Lung (tissue), 12 donors: ENCODE measurements around the gene YY2. TPM values are rescaled to one million over a fixed set of nuclear protein-coding genes. Genes with fewer than 3 reads are reported as not detected.
"Not testable (repeated sequence)": the region's sequence is repeated elsewhere in the genome, so short reads cannot be mapped to it uniquely, and the experiment has no call there.

Experiments
- ATAC-seq: fragments of 200-7000 bp; cut with Tn5 transposase; one replicate; pipeline ENCODE4 v1.9.1; 2020; ENCODE audit warnings: moderate number of reproducible peaks; ENCODE audit not compliant: insufficient read depth, low FRiP score
- DNase-seq, 3 donors: peaks; one replicate each; pipeline ENCODE4 v3.0.0-alpha.2; 2013 to 2017
- H3K27ac ChIP-seq, 2 donors: one replicate each; pipeline ENCODE4 v1.5.1; 2013; ENCODE audit warnings: mild to moderate bottlenecking in 2 of 2, moderate library complexity in 2 of 2, control low read depth in 1 of 2, inconsistent platforms in 1 of 2, low read depth in 1 of 2, low read length in 1 of 2
- H3K27me3 ChIP-seq, 3 donors: one replicate each; pipeline ENCODE4 v1.5.1; 2013; ENCODE audit warnings: low read length in 2 of 3; ENCODE audit not compliant: control insufficient read depth in 3 of 3, insufficient read depth in 3 of 3
- H3K36me3 ChIP-seq, 4 donors: one replicate each; pipeline ENCODE4 v1.5.1; 2013; ENCODE audit warnings: low read length in 4 of 4, mild to moderate bottlenecking in 1 of 4, moderate library complexity in 1 of 4; ENCODE audit not compliant: control insufficient read depth in 4 of 4, insufficient read depth in 4 of 4
- H3K4me1 ChIP-seq, 5 donors: one replicate each; pipeline ENCODE4 v1.5.1; 2013; ENCODE audit warnings: low read length in 5 of 5, mild to moderate bottlenecking in 2 of 5, moderate library complexity in 1 of 5; ENCODE audit not compliant: control insufficient read depth in 5 of 5, insufficient read depth in 5 of 5
- H3K4me3 ChIP-seq: one replicate; pipeline ENCODE4 v1.5.1; 2013; ENCODE audit warnings: mild to moderate bottlenecking, control low read depth, moderate library complexity
- H3K9ac ChIP-seq, 2 donors: one replicate each; pipeline ENCODE4 v1.5.1; 2013; ENCODE audit warnings: low read length in 2 of 2, control low read depth in 1 of 2; ENCODE audit not compliant: insufficient read depth in 1 of 2
- H3K9me3 ChIP-seq, 4 donors: one replicate each; pipeline ENCODE4 v1.5.1; 2013; ENCODE audit warnings: low read length in 3 of 4, mild to moderate bottlenecking in 1 of 4, moderate library complexity in 1 of 4; ENCODE audit not compliant: control insufficient read depth in 4 of 4, insufficient read depth in 3 of 4
- CTCF ChIP-seq: IDR thresholded peaks from 2 replicates; pipeline ENCODE4 v1.5.1; 2012; ENCODE audit warnings: mild to moderate bottlenecking; ENCODE audit errors: control extremely low read depth, extremely low read depth
- WGBS, 2 donors: extraction: QIAGEN DNeasy Blood & Tissue Kit; methylation state at CpG; one replicate each; pipeline ENCODE4 v1.1.7; 2013; 5-methylcytosine and 5-hydroxymethylcytosine counted together
- polyA plus RNA-seq, 2 donors: library from polyadenylated mRNA; stranded (reverse); fragments of 200-250 nt; gene quantifications; one replicate each; pipeline ENCODE4 v1.2.1, GENCODE V29; 2013
- total RNA-seq, 2 donors: library from RNA; depleted of rRNA in 1 of 2; stranded (reverse); fragments of >200 nt in 1 of 2; gene quantifications; one replicate each; pipeline ENCODE4 v1.2.1, GENCODE V29; 2014 to 2021
- donor health status: control.
- donor health status: control.
- donor health status: Bipolar disorder and iron deficiency.
- donor health status: healthy.
- donor health status: DM: yes; HTN: yes; CAD: no.

The YY2 gene
- total and polyA plus RNA-seq, 4 donors, result 0.77 to 4.1 (median 1.4) TPM

GRCh38 chrX:21812628-21813027, 43.2 kb upstream of the YY2 start:
- Histone ChIP-seq H3K4me3 (no peak overlapping the region), H3K9me3 (peaks cover 0 to 5% (median 2%) of the 10 kb centered on the region in 4 donors), H3K27me3 (peaks cover 0 to 7% (median 0%) of the 10 kb centered on the region in 3 donors), H3K4me1 (peaks cover 0 to 27% (median 0%) of the 10 kb centered on the region in 5 donors), H3K27ac (no peak overlapping the region), H3K9ac (no peak overlapping the region), H3K36me3 (no peaks in the 10 kb centered on the region)
- DNase-seq, result no peak
- no peak for ATAC-seq
- TF ChIP-seq CTCF, result no peak
- WGBS, 2 donors, result 54 to 86% methylated on average over 2 of the region's 2 CpGs

- Histone ChIP-seq H3K4me3 (no peak overlapping the region), H3K27ac (no peak overlapping the region), H3K9ac (no peak overlapping the region), H3K9me3 (peaks cover 0 to 5% (median 2%) of the 10 kb centered on the region in 4 donors), H3K36me3 (no peaks in the 10 kb centered on the region), H3K27me3 (peaks cover 0 to 9% (median 0%) of the 10 kb centered on the region in 3 donors), H3K4me1 (peaks cover 0 to 27% (median 0%) of the 10 kb centered on the region in 5 donors)
- DNase-seq (no peak), ATAC-seq (no peak)
- TF ChIP-seq CTCF, result no peak
Measured at GRCh38 chrX:21813612-21814368, 42.0 kb upstream of the YY2 start.

- Histone ChIP-seq H3K4me1 (peaks cover 0 to 27% (median 0%) of the 10 kb centered on the region in 5 donors), H3K36me3 (no peaks in the 10 kb centered on the region), H3K9ac (no peak overlapping the region), H3K27ac (no peak overlapping the region), H3K27me3 (peaks cover 0 to 20% (median 0%) of the 10 kb centered on the region in 3 donors), H3K4me3 (no peak overlapping the region), H3K9me3 (peaks cover 0 to 7% (median 2%) of the 10 kb centered on the region in 4 donors)
- DNase-seq, result peak; percentile 84 to 95 (median 92)
- WGBS, 2 donors, result 72 to 85% methylated on average over 5 of the region's 5 CpGs
- ATAC-seq, result no peak
- TF ChIP-seq CTCF, result no peak
Measured at GRCh38 chrX:21816136-21816535, 39.7 kb upstream of the YY2 start.

GRCh38 chrX:21820170-21820569, 35.6 kb upstream of the YY2 start:
- not testable (repeated sequence) for DNase-seq, H3K27ac ChIP-seq, H3K4me3 ChIP-seq, H3K9ac ChIP-seq, H3K9me3 ChIP-seq, H3K36me3 ChIP-seq, ATAC-seq
- 83 to 84% methylated on average over 1 of the region's 1 CpG for WGBS, 2 donors
- peaks cover 0 to 26% (median 0%) of the 10 kb centered on the region in 3 donors for H3K27me3 ChIP-seq
- peaks cover 0 to 12% (median 0%) of the 10 kb centered on the region in 5 donors for H3K4me1 ChIP-seq
